Astrocyte of the cerebellum (primary cell): ENCODE measurements around the gene TTLL11.

Source experiments
- DNase-seq: peaks from one replicate; pipeline ENCODE4 v3.0.0-alpha.2; 2011; ENCODE audit warnings: low read depth
- H3K4me3 ChIP-seq: 2 replicates; pipeline ENCODE4 v1.5.1; 2011; ENCODE audit warnings: mild to moderate bottlenecking, low read depth, low read length, moderate library complexity
- in situ Hi-C: cut with HindIII; loops from 2 replicates; pipeline ENCODE4 v1.10.0; 2017; ENCODE audit warnings: low sequenced_read_pairs
- TF ChIP-seq, protein P1 (sequence below): IDR thresholded peaks from 2 replicates; pipeline ENCODE4 v1.5.1; 2012; ENCODE audit warnings: low read length, low read depth, moderate library complexity, mild to moderate bottlenecking; ENCODE audit errors: missing control alignments

Gene TTLL11

DNA sequence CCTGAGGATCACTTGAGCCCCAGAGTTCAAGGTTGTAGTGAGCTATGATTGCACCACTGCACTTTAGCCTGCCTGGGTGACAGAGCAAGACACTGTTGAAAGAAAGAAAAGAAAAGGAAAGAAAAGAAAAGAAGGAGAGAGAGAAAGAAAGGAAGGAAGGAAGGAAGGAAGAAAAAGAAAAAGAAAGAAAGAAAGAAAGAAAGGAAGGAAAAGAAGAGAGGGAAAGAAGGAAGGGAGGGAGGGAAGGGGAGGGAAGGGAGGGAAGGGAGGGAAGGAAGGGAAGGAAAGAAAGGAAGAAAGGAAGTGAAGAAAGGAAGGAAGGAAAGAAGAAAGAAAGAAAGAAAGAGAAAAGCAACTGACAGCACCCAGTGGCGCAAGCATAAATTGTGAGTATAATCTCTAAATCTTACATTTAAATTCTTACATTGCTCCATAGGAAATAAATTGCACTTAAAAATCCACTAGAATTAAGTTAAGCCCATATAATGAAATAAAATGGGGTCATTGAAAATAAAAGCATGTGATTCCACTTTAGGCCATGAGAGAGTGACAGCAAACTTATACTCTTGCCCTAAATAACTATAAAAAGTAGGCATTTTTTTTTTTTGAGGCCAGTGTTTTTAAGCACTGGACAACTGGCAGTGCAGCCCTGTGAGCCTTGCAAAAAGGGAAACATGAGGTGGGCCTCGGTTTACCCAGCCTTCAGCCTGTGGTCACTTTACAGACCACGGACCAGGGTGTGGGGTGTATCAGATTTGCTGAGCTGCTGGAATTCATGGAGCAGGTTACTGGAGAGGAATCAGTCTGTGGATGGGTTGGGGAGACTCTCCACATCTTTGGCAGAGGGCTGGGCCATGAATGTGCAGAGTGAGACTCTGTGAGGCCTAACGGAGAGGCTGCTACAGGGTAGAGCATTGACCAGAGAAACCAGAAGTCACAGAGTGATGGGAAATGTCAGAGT lies 175.5 kb downstream of the TTLL11 start:
- no peak for DNase-seq
- in situ Hi-C loops = no loop called here
- TF ChIP-seq, protein P1, sequence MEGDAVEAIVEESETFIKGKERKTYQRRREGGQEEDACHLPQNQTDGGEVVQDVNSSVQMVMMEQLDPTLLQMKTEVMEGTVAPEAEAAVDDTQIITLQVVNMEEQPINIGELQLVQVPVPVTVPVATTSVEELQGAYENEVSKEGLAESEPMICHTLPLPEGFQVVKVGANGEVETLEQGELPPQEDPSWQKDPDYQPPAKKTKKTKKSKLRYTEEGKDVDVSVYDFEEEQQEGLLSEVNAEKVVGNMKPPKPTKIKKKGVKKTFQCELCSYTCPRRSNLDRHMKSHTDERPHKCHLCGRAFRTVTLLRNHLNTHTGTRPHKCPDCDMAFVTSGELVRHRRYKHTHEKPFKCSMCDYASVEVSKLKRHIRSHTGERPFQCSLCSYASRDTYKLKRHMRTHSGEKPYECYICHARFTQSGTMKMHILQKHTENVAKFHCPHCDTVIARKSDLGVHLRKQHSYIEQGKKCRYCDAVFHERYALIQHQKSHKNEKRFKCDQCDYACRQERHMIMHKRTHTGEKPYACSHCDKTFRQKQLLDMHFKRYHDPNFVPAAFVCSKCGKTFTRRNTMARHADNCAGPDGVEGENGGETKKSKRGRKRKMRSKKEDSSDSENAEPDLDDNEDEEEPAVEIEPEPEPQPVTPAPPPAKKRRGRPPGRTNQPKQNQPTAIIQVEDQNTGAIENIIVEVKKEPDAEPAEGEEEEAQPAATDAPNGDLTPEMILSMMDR = no peak
- H3K4me3 ChIP-seq = no peak overlapping the region

DNA sequence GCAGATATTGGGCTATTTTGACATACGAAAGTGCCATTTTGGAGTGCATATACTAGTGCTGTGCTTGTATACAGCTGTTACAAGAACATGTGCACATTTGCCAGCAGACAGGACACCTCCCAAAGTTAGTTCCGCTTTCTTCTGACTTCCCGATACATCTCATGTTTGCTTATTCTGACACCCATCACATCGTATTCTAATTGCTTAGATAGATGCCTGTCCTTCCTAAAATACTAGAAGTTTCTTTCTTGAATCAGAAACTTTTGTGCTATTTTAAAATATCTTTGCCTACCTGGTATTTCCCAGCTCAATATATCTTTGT lies 177.8 kb downstream of the TTLL11 start:
- no peak overlapping the region for H3K4me3 ChIP-seq
- DNase-seq = no peak
- TF ChIP-seq, protein P1 = no peak
- in situ Hi-C loops = no loop called here

GRCh38 chr9:121914604-121915303 lies 178.4 kb downstream of the TTLL11 start:
- DNase-seq = no peak
- H3K4me3 ChIP-seq = no peak overlapping the region
- in situ Hi-C loops = no loop called here
- TF ChIP-seq, protein P1 = no peak

- in situ Hi-C loops = no loop called here
- TF ChIP-seq, protein P1 = no peak
- H3K4me3 ChIP-seq = no peak overlapping the region
- no peak for DNase-seq
Observed at GRCh38 chr9:121914017-121914595, 179.0 kb downstream of the TTLL11 start.

DNA sequence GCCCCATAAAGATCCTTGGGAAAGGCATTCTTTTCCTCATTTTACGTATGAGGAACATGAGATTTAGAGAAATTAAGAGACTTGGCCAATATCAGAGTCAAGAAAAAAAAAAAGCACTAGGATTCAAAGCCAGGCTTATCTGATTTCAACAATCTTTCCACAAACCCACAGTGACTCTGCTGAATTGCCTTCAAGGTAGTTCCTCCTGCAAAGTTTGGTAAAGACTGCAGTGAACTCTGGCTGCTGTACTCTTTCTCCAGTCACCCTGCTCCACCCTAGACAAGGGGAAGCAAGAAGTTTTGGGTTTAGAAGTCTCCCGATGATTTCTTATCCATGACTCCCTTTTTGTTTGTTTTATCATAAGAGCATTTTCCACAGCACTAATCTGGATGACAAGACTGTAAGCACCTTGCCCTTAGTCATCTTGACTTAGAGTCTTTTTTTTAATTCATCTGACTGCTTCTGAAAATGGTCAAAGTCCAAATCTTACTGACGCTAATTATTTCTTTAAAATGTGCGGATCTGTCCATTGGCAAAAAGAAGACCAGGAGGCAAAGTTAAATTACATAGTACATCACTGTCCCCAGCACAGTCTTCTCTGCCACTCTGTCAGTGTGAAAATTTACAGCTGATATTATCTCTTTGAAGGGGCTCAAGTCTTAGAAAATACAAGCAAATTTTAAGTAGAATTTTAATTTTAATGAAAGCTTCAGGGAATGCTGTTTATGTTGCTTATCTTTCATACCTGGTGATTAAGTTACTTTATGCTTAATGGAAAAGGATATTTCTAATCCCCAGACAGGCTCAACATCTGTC lies 180.1 kb downstream of the TTLL11 start:
- in situ Hi-C loops = no loop called here
- no peak for DNase-seq

More for the DNA sequence above, 180.1 kb downstream of the TTLL11 start:
- H3K4me3 ChIP-seq = no peak overlapping the region
- TF ChIP-seq, protein P1 = no peak
